MV-4-11 (cell line): ENCODE measurements around the gene SNX4.

ENCODE experiments used
- DNase-seq: peaks from one replicate; lab custom pipeline; 2025; lab: John Stamatoyannopoulos, UW

SNX4 gene

DNA sequence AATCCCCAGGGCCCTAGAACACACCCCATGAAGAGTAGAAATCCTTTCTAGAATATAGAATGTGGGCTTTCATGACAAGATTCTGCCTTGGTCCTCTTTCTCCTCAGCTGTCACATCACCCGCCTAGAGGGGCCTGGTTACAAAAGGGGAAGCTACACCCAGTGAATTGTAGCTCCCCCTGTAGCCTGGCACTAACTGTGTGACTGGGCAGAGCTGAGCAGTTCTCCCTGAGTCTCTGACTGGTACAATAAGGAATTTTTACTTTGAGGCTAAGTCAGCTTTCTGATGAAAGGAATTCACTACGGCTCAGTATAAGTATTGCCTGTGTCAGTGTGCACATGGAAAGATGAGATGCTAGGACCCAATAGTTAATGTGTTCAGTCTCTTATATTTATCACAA is 116.2 kb downstream of the SNX4 start:
- DNase-seq = peak; percentile 15

DNA sequence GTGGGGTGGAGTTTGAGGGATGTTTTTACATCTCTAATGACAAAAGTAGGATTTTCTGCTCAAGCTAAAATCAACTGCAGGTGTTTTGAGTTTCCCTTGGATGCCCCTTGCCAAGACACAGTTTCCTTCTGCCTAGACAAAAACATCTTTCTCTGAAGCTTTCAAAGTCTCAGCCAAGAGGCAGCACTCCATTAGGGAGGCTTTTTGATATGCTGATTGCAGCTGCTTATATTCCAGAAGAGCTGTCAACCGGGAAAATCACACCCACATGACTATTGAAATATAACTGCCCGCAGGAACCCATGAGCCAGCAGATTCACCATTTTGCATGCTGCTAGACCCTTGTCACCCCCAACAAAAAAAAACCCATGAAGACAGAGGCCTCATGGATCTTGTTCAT is 117.4 kb downstream of the SNX4 start:
- no peak for DNase-seq

DNA sequence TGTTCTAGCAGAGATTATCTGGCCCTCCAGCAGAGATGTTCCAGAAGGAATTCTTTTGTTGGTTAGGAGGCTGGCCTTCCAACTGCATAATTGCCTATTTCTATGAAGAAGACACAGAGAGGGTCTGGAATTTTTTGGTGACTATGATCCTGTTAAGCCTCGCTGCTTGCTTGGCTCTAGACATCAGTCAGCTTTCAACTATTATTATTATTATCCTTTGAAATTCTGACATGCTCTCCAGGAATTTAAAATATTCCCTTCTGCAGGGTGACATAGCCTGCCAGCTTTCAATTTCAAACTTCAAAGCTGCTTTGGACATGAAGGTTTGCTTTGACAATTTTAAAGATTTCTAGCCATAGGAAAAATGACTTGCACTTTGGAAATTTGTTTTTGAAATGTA is 118.6 kb downstream of the SNX4 start:
- DNase-seq = no peak

DNA sequence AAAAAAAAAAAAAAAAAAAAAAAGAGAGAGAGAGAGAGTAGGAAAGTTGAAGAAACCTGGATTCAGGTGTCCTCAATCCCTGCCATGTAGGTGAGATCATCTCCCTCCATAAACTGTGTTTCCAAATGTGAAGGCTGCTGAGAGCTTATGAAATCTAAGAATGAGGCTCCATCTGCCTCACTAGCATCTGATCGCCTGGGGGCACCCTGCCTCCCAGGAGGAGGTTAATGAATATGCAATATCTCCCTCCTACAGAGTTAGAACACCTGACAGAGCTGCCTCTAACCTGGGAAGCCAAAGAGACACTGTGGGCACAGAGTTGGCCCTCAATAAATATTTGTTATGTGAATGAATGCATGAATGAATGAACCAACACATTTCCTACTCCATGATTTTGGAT is 121.0 kb downstream of the SNX4 start:
- DNase-seq = no peak
